ENCODE results near the gene SPIN2A.
"Not testable (repeated sequence)": the region's sequence is repeated elsewhere in the genome, so short reads cannot be mapped to it uniquely, and the experiment has no call there.

SPIN2A gene

DNA sequence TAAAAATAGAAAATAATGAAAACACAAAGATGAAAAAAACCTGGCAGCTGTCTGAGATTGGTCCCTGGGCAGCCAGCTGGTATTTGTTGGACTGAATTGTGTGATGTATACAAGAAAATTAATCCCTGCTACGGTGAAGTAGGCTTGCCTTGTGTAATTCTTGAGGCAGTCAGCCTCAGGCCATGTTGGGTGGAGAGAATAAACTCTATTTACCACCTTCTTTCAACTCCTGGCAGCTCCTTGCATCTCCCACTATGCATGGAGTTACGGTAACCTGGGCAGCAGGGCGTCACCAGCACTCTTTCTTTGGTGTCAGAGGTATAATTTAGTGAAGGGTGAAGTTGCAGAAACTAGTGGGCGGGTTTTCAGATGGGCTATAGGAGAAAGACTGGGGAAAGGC is 3.5 kb downstream of the SPIN2A start:
- no peaks in the 10 kb centered on the region for H3K9me3 ChIP-seq (ENCODE audit: control insufficient read depth, insufficient read depth, low read length)
- H3K4me1 ChIP-seq (ENCODE audit: control insufficient read depth, insufficient read depth, low read length), result no peaks in the 10 kb centered on the region
- no peak overlapping the region for H3K9ac ChIP-seq (ENCODE audit: low read depth, low read length)
- no peaks in the 10 kb centered on the region for H3K27me3 ChIP-seq (ENCODE audit: control insufficient read depth, insufficient read depth, low read length)
- no peak overlapping the region for H3K4me3 ChIP-seq (ENCODE audit: low read depth, low read length)
- H3K36me3 ChIP-seq (ENCODE audit: control insufficient read depth, insufficient read depth, low read length), result peaks cover 3% of the 10 kb centered on the region

DNA sequence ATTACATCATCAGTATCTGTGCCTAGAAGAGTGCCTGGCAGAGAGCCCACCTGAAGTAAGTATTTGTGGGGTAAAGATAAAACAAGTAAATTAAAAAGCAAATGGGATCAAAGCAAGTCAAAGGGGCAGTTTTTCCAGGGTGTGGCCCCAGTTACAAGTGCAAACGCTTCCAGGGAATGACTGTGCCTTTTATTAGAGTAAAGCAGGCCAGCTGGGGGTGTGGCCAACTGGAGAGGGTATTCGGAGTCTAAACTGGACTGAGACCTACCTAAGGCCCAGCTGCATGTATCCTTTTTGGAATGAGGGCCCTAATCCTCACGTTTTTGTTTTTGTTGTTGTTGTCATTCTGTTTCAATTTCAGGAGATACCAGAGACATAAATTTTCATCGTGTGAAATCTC is 3.9 kb downstream of the SPIN2A start:
- not testable (repeated sequence) for H3K36me3 ChIP-seq (ENCODE audit: control insufficient read depth, insufficient read depth, low read length); H3K9me3 ChIP-seq (ENCODE audit: control insufficient read depth, insufficient read depth, low read length); H3K4me1 ChIP-seq (ENCODE audit: control insufficient read depth, insufficient read depth, low read length); H3K9ac ChIP-seq (ENCODE audit: low read depth, low read length); H3K27me3 ChIP-seq (ENCODE audit: control insufficient read depth, insufficient read depth, low read length); H3K4me3 ChIP-seq (ENCODE audit: low read depth, low read length)

DNA sequence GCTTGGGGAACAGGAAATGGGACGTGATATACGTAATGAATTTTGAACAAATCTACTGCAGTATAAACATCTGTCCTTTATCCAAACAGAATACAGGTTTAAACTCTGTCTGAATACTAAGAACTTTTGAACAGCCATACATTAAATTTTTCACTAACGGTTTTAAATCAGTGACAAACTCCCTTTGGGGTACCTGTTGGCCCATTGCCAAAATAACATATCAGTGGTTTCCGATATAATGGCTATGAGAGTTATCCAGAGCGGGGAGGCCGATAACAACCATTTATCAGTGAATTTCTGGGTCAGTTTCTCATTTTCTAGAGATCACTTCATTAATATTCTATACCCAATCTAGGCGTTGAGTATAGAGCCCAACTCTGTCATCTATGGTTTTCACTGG is 5.2 kb downstream of the SPIN2A start:
- no peak overlapping the region for H3K9ac ChIP-seq (ENCODE audit: low read depth, low read length)
- H3K4me1 ChIP-seq (ENCODE audit: control insufficient read depth, insufficient read depth, low read length), result no peaks in the 10 kb centered on the region
- H3K27me3 ChIP-seq (ENCODE audit: control insufficient read depth, insufficient read depth, low read length), result no peaks in the 10 kb centered on the region
- H3K9me3 ChIP-seq (ENCODE audit: control insufficient read depth, insufficient read depth, low read length), result no peaks in the 10 kb centered on the region
- H3K4me3 ChIP-seq (ENCODE audit: low read depth, low read length), result no peak overlapping the region
- peaks cover 3% of the 10 kb centered on the region for H3K36me3 ChIP-seq (ENCODE audit: control insufficient read depth, insufficient read depth, low read length)

DNA sequence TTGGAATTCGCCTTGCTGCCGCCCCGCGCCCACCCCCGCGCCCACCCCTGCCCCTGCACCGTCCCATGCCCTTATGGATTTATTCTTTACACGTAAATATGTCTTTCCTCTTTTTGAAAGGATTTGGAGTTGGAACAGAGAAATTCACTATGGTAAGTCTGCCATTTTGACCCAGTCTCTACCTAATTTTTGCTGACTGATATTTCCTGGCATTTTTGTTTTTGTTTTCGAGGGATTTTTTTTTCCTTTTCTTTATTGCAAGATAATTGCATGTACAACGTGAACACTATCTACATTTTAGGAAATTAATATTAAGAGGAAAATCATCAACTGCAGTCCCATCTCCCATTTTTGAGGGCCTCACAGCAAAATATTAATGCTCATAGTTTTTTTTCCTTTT is 15.4 kb downstream of the SPIN2A start:
- Histone ChIP-seq H3K27me3 (ENCODE audit: control insufficient read depth, insufficient read depth, low read length) (no peaks in the 10 kb centered on the region), H3K9me3 (ENCODE audit: control insufficient read depth, insufficient read depth, low read length) (no peaks in the 10 kb centered on the region), H3K36me3 (ENCODE audit: control insufficient read depth, insufficient read depth, low read length) (peaks cover 4% of the 10 kb centered on the region), H3K4me3 (ENCODE audit: low read depth, low read length) (peak overlapping the region; percentile 68), H3K9ac (ENCODE audit: low read depth, low read length) (no peak overlapping the region), H3K4me1 (ENCODE audit: control insufficient read depth, insufficient read depth, low read length) (no peaks in the 10 kb centered on the region)

DNA sequence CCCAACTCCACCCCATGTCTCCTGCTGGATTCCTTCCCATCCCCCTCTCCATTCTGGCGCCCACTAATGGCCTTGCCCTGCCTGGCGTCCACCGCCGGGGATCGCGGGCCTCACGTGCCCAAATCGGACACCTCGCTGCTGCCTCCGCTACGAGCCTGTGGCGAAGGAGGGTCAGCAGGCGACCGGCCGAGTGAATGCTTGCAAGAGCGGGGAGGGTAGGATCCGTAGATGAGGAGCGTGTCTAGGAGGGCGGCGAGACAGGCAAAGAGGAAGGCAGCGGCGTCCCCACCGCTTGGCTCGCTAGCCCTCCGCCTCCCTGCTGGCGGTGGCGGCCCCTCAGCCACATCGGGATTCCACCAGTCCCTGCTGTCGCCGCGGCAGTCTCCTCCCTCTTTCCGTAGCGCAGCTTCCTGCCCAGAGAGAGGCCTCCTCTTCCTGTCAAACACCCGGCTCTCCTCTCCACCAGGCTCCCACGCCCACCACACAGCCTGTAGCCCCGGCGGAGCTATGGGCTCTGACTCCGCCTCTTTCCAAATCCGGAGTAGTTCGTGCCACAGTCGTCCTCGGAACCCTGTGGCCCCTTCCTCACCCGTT is 15.9 kb downstream of the SPIN2A start, which contains the start of gene SPIN2B:
TSS of gene SPIN2B (minus strand) at position 387 of the 594 bp plus-strand sequence.
- Histone ChIP-seq H3K9me3 (ENCODE audit: control insufficient read depth, insufficient read depth, low read length) (no peaks in the 10 kb centered on the region), H3K4me3 (ENCODE audit: low read depth, low read length) (peak within 1 kb of the TSS; percentile 68), H3K36me3 (ENCODE audit: control insufficient read depth, insufficient read depth, low read length) (peaks cover 4% of the 10 kb centered on the region), H3K9ac (ENCODE audit: low read depth, low read length) (no peak within 1 kb of the TSS), H3K4me1 (ENCODE audit: control insufficient read depth, insufficient read depth, low read length) (no peaks in the 10 kb centered on the region), H3K27me3 (ENCODE audit: control insufficient read depth, insufficient read depth, low read length) (no peaks in the 10 kb centered on the region)

DNA sequence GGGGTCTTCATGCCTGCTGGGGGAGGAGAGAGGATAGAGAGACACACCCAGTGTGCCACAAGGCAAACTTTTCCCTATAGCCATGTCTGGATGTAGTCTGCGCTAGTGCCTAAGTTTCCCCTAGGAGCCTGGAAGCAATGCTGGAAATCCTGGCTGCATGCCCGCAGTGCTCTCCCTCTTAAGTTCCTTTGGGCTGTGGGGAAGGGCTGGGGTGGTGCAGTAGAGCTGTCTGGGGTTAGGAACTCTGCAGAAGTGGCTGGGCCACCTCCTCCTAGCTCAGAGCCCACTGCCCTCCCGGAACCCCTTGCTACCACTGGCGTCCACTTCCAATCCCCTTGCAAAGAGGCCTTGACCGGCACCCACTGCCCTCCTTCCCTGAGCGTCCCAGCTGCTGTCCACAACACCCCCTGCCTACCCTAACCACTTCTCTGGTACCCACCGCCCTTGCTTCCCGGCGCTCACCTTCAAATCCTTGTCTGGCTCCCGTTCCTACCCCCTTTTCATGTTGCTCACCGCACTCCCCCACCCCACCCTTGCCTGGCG is 16.5 kb downstream of the SPIN2A start:
- not testable (repeated sequence) for H3K4me1 ChIP-seq (ENCODE audit: control insufficient read depth, insufficient read depth, low read length); H3K9me3 ChIP-seq (ENCODE audit: control insufficient read depth, insufficient read depth, low read length); H3K27me3 ChIP-seq (ENCODE audit: control insufficient read depth, insufficient read depth, low read length); H3K36me3 ChIP-seq (ENCODE audit: control insufficient read depth, insufficient read depth, low read length); H3K9ac ChIP-seq (ENCODE audit: low read depth, low read length)
- peak overlapping the region; percentile 68 for H3K4me3 ChIP-seq (ENCODE audit: low read depth, low read length)

DNA sequence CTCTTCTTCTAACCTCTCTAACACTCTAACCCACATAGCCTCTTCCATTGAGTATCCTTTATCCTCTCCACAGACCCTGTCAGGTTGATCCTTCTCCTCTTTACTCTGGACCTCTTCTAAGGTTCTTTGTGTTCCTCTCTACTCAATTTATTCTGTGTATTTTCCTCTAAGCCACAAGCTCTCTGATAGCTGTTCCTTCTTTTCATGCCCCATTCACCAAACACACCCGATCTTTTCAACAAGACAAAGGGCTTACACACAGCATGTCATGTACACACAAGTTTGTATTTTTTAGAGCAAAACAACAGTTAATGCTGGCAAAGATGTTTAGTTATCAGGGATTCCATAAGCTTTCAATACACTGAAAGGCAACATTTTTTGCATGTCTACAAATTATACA is 17.8 kb downstream of the SPIN2A start:
- Histone ChIP-seq H3K9ac (ENCODE audit: low read depth, low read length) (no peak overlapping the region), H3K9me3 (ENCODE audit: control insufficient read depth, insufficient read depth, low read length) (no peaks in the 10 kb centered on the region), H3K4me1 (ENCODE audit: control insufficient read depth, insufficient read depth, low read length) (no peaks in the 10 kb centered on the region), H3K27me3 (ENCODE audit: control insufficient read depth, insufficient read depth, low read length) (no peaks in the 10 kb centered on the region), H3K4me3 (ENCODE audit: low read depth, low read length) (no peak overlapping the region), H3K36me3 (ENCODE audit: control insufficient read depth, insufficient read depth, low read length) (peaks cover 4% of the 10 kb centered on the region)

DNA sequence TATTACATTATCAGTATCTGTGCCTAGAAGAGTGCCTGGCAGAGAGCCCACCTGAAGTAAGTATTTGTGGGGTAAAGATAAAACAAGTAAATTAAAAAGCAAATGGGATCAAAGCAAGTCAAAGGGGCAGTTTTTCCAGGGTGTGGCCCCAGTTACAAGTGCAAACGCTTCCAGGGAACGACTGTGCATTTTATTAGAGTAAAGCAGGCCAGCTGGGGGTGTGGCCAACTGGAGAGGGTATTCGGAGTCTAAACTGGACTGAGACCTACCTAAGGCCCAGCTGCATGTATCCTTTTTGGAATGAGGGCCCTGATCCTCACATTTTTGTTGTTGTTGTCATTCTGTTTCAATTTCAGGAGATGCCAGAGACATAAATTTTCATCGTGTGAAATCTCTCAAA is 19.6 kb downstream of the SPIN2A start:
- not testable (repeated sequence) for H3K27me3 ChIP-seq (ENCODE audit: control insufficient read depth, insufficient read depth, low read length); H3K4me3 ChIP-seq (ENCODE audit: low read depth, low read length); H3K36me3 ChIP-seq (ENCODE audit: control insufficient read depth, insufficient read depth, low read length); H3K4me1 ChIP-seq (ENCODE audit: control insufficient read depth, insufficient read depth, low read length); H3K9me3 ChIP-seq (ENCODE audit: control insufficient read depth, insufficient read depth, low read length); H3K9ac ChIP-seq (ENCODE audit: low read depth, low read length)

DNA sequence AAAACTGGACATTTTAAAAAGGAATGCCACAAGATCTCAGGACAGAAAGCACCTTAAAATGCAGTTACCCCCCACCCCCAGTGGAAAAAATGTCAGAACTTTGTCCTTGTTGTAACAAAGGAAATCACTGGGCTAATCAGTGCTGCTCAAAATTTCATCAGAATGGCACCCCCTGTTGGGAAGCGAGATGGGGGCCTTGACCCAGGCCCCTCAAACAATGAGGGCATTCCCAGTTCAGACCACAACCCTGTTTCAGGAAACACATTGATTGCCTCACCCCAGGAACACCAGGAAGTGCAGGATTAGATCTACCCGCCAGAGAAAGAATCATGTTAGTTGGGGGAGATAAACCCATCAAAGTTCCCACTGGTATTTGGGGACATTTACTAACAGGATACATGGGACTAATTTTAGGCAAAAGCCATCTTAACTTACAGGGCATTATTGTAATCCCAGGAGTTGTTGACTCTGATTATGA is 32.2 kb downstream of the SPIN2A start:
- no peak overlapping the region for H3K9ac ChIP-seq (ENCODE audit: low read depth, low read length)
- H3K27me3 ChIP-seq (ENCODE audit: control insufficient read depth, insufficient read depth, low read length), result no peaks in the 10 kb centered on the region
- H3K9me3 ChIP-seq (ENCODE audit: control insufficient read depth, insufficient read depth, low read length), result no peaks in the 10 kb centered on the region
- peaks cover 2% of the 10 kb centered on the region for H3K4me1 ChIP-seq (ENCODE audit: control insufficient read depth, insufficient read depth, low read length)
- no peak overlapping the region for H3K4me3 ChIP-seq (ENCODE audit: low read depth, low read length)
- H3K36me3 ChIP-seq (ENCODE audit: control insufficient read depth, insufficient read depth, low read length), result no peaks in the 10 kb centered on the region

DNA sequence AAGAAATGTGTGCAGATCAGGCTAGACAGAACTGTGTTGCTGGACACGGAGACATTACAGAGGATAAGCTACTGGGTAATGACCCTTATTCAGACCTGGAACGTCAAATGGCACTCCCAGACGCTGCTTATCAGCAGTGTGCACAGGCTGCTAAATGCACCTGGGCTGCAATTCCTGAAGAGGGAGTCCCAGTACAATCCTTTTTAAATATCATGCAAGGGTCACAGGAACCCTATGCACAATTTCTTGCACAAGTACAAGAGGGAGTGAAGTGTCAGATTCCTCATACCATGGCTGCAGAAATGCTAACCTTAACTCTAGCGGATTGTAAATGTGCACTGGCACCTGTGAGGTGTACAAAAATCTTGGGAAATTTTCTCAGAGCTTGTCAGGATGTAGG is 32.8 kb downstream of the SPIN2A start:
- Histone ChIP-seq H3K4me3 (ENCODE audit: low read depth, low read length) (no peak overlapping the region), H3K9me3 (ENCODE audit: control insufficient read depth, insufficient read depth, low read length) (no peaks in the 10 kb centered on the region), H3K9ac (ENCODE audit: low read depth, low read length) (no peak overlapping the region), H3K27me3 (ENCODE audit: control insufficient read depth, insufficient read depth, low read length) (no peaks in the 10 kb centered on the region), H3K36me3 (ENCODE audit: control insufficient read depth, insufficient read depth, low read length) (no peaks in the 10 kb centered on the region), H3K4me1 (ENCODE audit: control insufficient read depth, insufficient read depth, low read length) (peaks cover 2% of the 10 kb centered on the region)

DNA sequence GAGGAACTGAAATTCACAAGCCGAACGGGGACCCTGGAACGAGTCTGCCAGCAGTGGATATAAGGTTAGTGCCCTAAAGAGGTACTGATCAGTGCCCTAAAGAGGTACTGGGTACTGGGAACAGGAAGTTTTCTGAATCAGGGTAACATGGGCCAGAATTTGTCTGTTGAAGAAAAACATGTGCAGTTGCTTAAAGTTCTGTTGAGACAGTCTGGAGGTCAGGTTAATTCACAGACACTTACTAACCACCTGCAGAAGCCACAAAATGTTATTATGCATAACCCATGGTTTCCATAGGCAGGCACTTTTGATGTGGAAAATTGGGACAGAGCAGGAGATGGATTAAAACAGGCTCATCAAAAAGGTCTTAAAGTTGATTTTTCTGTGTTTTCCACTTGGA is 33.7 kb downstream of the SPIN2A start:
- no peaks in the 10 kb centered on the region for H3K27me3 ChIP-seq (ENCODE audit: control insufficient read depth, insufficient read depth, low read length)
- peaks cover 2% of the 10 kb centered on the region for H3K4me1 ChIP-seq (ENCODE audit: control insufficient read depth, insufficient read depth, low read length)
- H3K9ac ChIP-seq (ENCODE audit: low read depth, low read length), result no peak overlapping the region
- H3K9me3 ChIP-seq (ENCODE audit: control insufficient read depth, insufficient read depth, low read length), result no peaks in the 10 kb centered on the region
- H3K36me3 ChIP-seq (ENCODE audit: control insufficient read depth, insufficient read depth, low read length), result no peaks in the 10 kb centered on the region
- no peak overlapping the region for H3K4me3 ChIP-seq (ENCODE audit: low read depth, low read length)

DNA sequence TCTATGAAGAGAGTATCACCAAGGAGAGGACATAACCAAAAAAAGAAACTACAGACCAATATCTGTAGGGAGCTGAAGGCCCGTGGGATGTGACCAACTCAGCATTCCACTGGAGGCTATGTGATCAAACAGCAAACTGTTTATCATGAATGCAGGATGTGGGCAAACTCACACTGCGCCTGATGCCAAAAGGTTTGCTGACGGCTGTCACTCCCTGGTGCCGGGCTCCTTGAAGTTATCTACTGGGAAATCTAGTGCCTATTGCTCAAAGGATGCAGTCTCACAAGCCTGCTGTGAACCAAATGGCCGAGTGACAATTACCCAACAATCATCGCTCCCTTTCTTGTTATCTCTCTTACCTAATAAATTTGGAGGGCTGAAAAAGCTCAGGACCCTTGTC is 34.3 kb downstream of the SPIN2A start:
- not testable (repeated sequence) for H3K36me3 ChIP-seq (ENCODE audit: control insufficient read depth, insufficient read depth, low read length); H3K9ac ChIP-seq (ENCODE audit: low read depth, low read length); H3K27me3 ChIP-seq (ENCODE audit: control insufficient read depth, insufficient read depth, low read length); H3K4me1 ChIP-seq (ENCODE audit: control insufficient read depth, insufficient read depth, low read length); H3K4me3 ChIP-seq (ENCODE audit: low read depth, low read length); H3K9me3 ChIP-seq (ENCODE audit: control insufficient read depth, insufficient read depth, low read length)

Measured in iPS-15b (cell line).